Measurements from ENCODE around the gene ADAM33. TPM values are rescaled to one million over a fixed set of nuclear protein-coding genes. Genes with fewer than 3 reads are reported as not detected.
A peak's percentile ranks its signal among the peaks of the same experiment; 100 is the strongest.

The ADAM33 gene
- polyA plus RNA-seq, 4 donors: 0.22 to 10.9 (median 3.9) TPM

DNA sequence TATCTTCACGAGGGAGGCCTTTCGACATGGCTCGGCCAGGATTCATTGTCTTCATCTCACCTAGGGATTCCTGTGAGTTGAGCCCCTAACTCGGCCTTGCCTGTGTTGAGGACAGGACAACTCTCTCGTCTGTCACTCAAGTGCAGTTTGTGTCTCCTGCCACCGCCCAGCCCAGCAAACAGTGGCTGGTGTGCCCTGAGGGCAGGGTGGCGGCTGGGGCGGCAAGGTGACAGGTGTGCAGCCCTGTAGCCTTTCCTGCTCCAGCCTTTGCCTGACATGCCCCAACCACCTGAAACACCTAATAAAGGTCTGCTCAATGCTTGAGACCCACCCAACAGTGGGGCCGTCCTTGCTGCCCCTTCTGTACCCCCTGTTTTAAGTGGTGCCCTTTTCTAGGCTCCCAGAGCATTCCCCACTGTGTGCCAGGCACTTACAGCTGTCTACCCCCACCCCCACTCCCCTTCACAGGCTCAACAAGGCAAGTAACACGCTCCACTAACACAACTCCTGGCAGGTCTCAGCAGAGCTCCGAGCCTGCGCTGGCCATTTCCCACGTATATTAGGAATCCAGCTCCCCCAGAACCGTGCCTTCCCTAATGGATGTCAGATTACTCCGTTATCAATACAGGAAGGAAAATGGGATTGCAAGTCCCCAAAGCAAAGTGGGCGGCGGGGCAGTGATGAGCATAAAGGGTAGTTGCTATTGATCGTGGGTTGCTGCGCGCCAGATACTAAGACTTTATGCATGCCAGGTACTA is 36.3 kb downstream of the ADAM33 start:
- no peak for FAIRE-seq

DNA sequence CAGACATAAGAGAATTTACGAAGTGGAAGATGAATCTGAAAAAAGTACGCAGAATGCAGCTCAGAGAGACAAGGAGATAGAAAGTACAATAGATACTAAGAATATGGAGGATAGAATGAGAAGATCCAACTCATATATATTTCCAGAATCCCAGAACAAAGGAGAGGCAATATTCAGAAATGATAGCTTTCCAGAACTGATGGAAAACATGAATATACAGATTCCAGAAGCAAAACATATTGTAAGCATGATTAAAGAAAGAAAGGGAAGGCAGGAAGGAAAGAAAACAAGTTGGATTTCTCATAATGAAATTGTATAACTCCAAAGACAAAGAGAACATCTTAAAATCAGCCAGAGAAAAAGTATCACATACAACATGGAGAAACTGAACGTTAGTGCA is 41.6 kb downstream of the ADAM33 start:
- H3K36me3 ChIP-seq (ENCODE audit: control insufficient read depth in 3 of 3, insufficient read depth in 2 of 3, low read depth in 1 of 3, low read length in 3 of 3): peaks cover 7 to 22% (median 19%) of the 10 kb centered on the region in 3 donors
- no peak for FAIRE-seq

More for the DNA sequence above, 36.3 kb downstream of the ADAM33 start:
- no peak overlapping the region for H3K27ac ChIP-seq (ENCODE audit: low read depth in 1 of 3, low read length in 2 of 3)
- whole genome bisulfite sequencing, 3 donors: 91 to 92% (median 91%) methylated on average over 20 of the region's 20 CpGs
- H3K9me3 ChIP-seq (ENCODE audit: control insufficient read depth in 2 of 2, insufficient read depth in 1 of 2, low read depth in 1 of 2, low read length in 1 of 2): no peaks in the 10 kb centered on the region
- no peaks in the 10 kb centered on the region for H3K27me3 ChIP-seq (ENCODE audit: control insufficient read depth in 3 of 3, insufficient read depth in 3 of 3, low read length in 3 of 3)
- H3K4me1 ChIP-seq (ENCODE audit: control insufficient read depth in 3 of 3, insufficient read depth in 2 of 3, low read depth in 1 of 3, low read length in 2 of 3): no peaks in the 10 kb centered on the region
- DNase-seq: no peak
- no peak overlapping the region for H3K4me3 ChIP-seq (ENCODE audit: low read depth in 1 of 3, low read length in 3 of 3)
- peaks cover 9 to 58% (median 31%) of the 10 kb centered on the region in 3 donors for H3K36me3 ChIP-seq (ENCODE audit: control insufficient read depth in 3 of 3, insufficient read depth in 2 of 3, low read depth in 1 of 3, low read length in 3 of 3)

DNA sequence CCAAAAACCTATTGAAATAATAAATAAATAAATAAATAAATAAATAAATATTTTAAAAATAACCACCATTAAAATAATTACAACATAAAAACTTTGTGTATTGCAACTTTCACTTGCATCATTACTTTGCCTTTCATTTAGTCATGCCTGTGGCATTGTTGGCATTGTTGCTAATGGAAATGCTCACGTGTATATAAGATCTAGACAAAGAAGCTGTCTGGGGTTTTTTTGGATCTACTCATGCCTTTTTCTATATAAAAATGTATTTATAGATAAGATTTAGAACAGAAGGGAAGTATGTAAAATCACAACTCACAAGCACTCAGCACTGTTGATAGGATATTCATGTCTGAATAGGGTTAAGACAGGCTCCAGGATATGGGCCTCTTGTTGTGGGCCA is 46.5 kb downstream of the ADAM33 start:
- H3K27me3 ChIP-seq (ENCODE audit: control insufficient read depth in 3 of 3, insufficient read depth in 3 of 3, low read length in 3 of 3): no peaks in the 10 kb centered on the region
- DNase-seq (no peak), FAIRE-seq (no peak)
- WGBS, 3 donors: 89 to 98% (median 97%) methylated on average over 1 of the region's 1 CpG
- peaks cover 2 to 20% (median 6%) of the 10 kb centered on the region in 3 donors for H3K36me3 ChIP-seq (ENCODE audit: control insufficient read depth in 3 of 3, insufficient read depth in 2 of 3, low read depth in 1 of 3, low read length in 3 of 3)
- H3K4me3 ChIP-seq (ENCODE audit: low read depth in 1 of 3, low read length in 3 of 3): no peak overlapping the region
- H3K9me3 ChIP-seq (ENCODE audit: control insufficient read depth in 2 of 2, insufficient read depth in 1 of 2, low read depth in 1 of 2, low read length in 1 of 2): no peaks in the 10 kb centered on the region
- H3K27ac ChIP-seq (ENCODE audit: low read depth in 1 of 3, low read length in 2 of 3): no peak overlapping the region
- no peaks in the 10 kb centered on the region for H3K4me1 ChIP-seq (ENCODE audit: control insufficient read depth in 3 of 3, insufficient read depth in 2 of 3, low read depth in 1 of 3, low read length in 2 of 3)

More for the DNA sequence above, 41.6 kb downstream of the ADAM33 start:
- H3K9me3 ChIP-seq (ENCODE audit: control insufficient read depth in 2 of 2, insufficient read depth in 1 of 2, low read depth in 1 of 2, low read length in 1 of 2): no peaks in the 10 kb centered on the region
- WGBS, 3 donors: 82 to 99% (median 98%) methylated on average over 3 of the region's 3 CpGs
- H3K4me1 ChIP-seq (ENCODE audit: control insufficient read depth in 3 of 3, insufficient read depth in 2 of 3, low read depth in 1 of 3, low read length in 2 of 3): no peaks in the 10 kb centered on the region
- no peak overlapping the region for H3K4me3 ChIP-seq (ENCODE audit: low read depth in 1 of 3, low read length in 3 of 3)
- no peak for DNase-seq
- H3K27me3 ChIP-seq (ENCODE audit: control insufficient read depth in 3 of 3, insufficient read depth in 3 of 3, low read length in 3 of 3): no peaks in the 10 kb centered on the region
- no peak overlapping the region for H3K27ac ChIP-seq (ENCODE audit: low read depth in 1 of 3, low read length in 2 of 3)

DNA sequence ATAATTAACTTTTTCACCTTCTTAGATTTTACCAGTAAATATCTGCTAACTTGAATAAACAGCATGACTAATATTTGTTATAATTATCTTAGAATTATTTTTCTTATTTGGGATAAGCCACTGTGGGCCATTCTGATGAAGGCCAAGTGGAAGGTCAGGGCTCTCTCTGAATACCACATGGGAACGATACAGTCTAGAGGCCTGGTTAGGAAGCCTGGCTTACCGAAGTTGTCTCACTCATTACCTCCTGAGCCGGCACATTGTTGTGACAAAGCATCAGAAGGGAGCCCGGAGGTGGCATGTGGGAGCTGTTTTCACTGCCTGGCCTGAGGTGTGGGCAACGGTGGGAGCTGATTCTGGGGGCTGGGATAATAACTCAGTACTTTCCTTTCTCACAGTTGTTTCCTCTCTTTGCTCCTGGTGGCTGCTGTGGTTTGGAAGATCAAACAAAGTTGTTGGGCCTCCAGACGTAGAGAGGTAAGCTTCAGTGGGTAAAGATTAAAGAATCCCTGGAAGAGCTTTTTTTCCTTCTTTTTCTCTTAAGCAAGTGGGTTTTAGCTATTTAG is 47.8 kb downstream of the ADAM33 start:
- FAIRE-seq: no peak
- WGBS, 3 donors: 69 to 79% (median 76%) methylated on average over 6 of the region's 6 CpGs
- no peak overlapping the region for H3K4me3 ChIP-seq (ENCODE audit: low read depth in 1 of 3, low read length in 3 of 3)

DNA sequence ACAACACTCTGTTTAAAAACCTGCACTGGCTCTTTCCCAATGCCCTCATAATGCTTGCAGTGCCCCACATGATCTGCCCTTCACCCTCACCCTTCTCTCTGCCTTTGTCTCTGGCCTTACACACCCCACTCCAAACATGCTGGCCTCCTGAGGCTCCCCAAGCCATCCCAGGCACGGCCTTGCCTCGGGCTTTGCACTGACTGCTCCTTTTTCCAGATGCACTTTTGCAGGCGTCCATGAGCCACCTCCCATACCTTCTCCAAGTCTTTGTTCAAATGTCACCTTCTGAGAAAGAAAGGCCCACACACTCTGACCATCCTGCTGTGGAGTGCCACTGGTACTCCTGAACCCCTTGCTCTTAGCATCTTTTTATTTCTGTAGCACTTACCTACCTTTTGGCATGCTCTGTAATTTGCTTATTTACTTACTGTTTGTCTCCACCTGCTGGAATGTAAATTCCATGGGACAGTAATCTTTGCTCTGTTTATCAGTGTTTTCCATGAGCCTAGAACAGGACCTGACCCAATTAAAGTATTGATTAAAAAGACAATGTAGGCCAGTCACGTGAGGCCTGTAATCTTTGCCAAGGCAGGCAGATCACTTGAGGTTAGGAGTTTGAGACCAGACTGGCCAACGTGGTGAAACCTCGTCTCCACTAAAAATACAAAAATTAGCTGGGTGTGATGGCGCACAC is 49.4 kb downstream of the ADAM33 start:
- no peaks in the 10 kb centered on the region for H3K27me3 ChIP-seq (ENCODE audit: control insufficient read depth in 3 of 3, insufficient read depth in 3 of 3, low read length in 3 of 3)
- peaks cover 4 to 32% (median 7%) of the 10 kb centered on the region in 3 donors for H3K36me3 ChIP-seq (ENCODE audit: control insufficient read depth in 3 of 3, insufficient read depth in 2 of 3, low read depth in 1 of 3, low read length in 3 of 3)
- no peak overlapping the region for H3K4me3 ChIP-seq (ENCODE audit: low read depth in 1 of 3, low read length in 3 of 3)
- 74 to 80% (median 79%) methylated on average over 7 of the region's 7 CpGs for WGBS, 3 donors
- H3K27ac ChIP-seq (ENCODE audit: low read depth in 1 of 3, low read length in 2 of 3): no peak overlapping the region
- H3K4me1 ChIP-seq (ENCODE audit: control insufficient read depth in 3 of 3, insufficient read depth in 2 of 3, low read depth in 1 of 3, low read length in 2 of 3): no peaks in the 10 kb centered on the region
- DNase-seq: peak in 1 of 2 donors; percentile 24
- no peak for FAIRE-seq
- H3K9me3 ChIP-seq (ENCODE audit: control insufficient read depth in 2 of 2, insufficient read depth in 1 of 2, low read depth in 1 of 2, low read length in 1 of 2): no peaks in the 10 kb centered on the region

More for the DNA sequence above, 47.8 kb downstream of the ADAM33 start:
- no peak overlapping the region for H3K27ac ChIP-seq (ENCODE audit: low read depth in 1 of 3, low read length in 2 of 3)
- no peaks in the 10 kb centered on the region for H3K27me3 ChIP-seq (ENCODE audit: control insufficient read depth in 3 of 3, insufficient read depth in 3 of 3, low read length in 3 of 3)
- peaks cover 2 to 26% (median 7%) of the 10 kb centered on the region in 3 donors for H3K36me3 ChIP-seq (ENCODE audit: control insufficient read depth in 3 of 3, insufficient read depth in 2 of 3, low read depth in 1 of 3, low read length in 3 of 3)
- H3K4me1 ChIP-seq (ENCODE audit: control insufficient read depth in 3 of 3, insufficient read depth in 2 of 3, low read depth in 1 of 3, low read length in 2 of 3): no peaks in the 10 kb centered on the region
- H3K9me3 ChIP-seq (ENCODE audit: control insufficient read depth in 2 of 2, insufficient read depth in 1 of 2, low read depth in 1 of 2, low read length in 1 of 2): no peaks in the 10 kb centered on the region
- DNase-seq: no peak

DNA sequence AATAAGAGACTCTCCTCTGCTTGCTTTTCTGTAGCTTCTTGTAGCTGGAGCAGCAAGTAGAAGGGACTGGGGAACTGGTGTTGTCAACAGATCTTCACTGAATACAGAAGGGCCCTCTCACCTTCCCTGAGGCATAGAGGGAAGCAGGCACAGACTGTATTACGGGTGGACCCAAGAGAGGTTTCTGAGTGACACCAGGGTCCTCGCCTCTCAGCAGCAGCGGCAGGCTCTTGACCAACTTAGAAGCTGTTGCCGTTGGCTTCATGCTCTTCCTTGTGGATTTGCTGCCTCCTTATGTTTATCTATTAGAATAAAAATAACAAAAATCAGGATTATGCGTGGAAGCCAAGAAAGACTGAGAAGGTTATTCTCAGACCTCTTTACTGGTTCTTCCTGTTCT is 50.3 kb downstream of the ADAM33 start:
- no peaks in the 10 kb centered on the region for H3K4me1 ChIP-seq (ENCODE audit: control insufficient read depth in 3 of 3, insufficient read depth in 2 of 3, low read depth in 1 of 3, low read length in 2 of 3)
- DNase-seq (no peak), FAIRE-seq (no peak)
- H3K27ac ChIP-seq (ENCODE audit: low read depth in 1 of 3, low read length in 2 of 3): no peak overlapping the region
- 76 to 95% (median 89%) methylated on average over 5 of the region's 5 CpGs for WGBS, 3 donors
- peaks cover 4 to 32% (median 6%) of the 10 kb centered on the region in 3 donors for H3K36me3 ChIP-seq (ENCODE audit: control insufficient read depth in 3 of 3, insufficient read depth in 2 of 3, low read depth in 1 of 3, low read length in 3 of 3)
- no peaks in the 10 kb centered on the region for H3K27me3 ChIP-seq (ENCODE audit: control insufficient read depth in 3 of 3, insufficient read depth in 3 of 3, low read length in 3 of 3)
- no peak overlapping the region for H3K4me3 ChIP-seq (ENCODE audit: low read depth in 1 of 3, low read length in 3 of 3)
- no peaks in the 10 kb centered on the region for H3K9me3 ChIP-seq (ENCODE audit: control insufficient read depth in 2 of 2, insufficient read depth in 1 of 2, low read depth in 1 of 2, low read length in 1 of 2)

DNA sequence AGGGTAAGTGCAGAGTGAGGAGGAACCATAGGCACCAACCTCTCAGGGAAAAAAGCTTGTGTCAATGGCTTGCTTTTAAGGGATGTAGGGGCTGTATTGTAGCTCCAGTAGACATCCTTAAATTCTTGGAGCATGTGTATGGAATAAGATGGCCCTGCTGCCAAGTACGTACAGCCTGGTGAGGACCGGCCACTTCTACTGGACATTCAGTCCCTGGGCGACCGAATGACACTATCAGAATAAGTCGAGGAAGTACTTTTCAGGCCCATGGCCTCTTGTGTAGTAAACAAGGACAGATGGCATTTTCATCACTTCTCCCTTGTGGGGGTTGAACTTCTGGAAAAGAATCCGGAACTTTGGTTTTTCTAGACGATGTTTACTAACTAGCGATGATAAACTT is 51.4 kb downstream of the ADAM33 start:
- 80 to 95% (median 84%) methylated on average over 8 of the region's 8 CpGs for WGBS, 3 donors
- DNase-seq (no peak), FAIRE-seq (no peak)
- H3K9me3 ChIP-seq (ENCODE audit: control insufficient read depth in 2 of 2, insufficient read depth in 1 of 2, low read depth in 1 of 2, low read length in 1 of 2): no peaks in the 10 kb centered on the region
- H3K36me3 ChIP-seq (ENCODE audit: control insufficient read depth in 3 of 3, insufficient read depth in 2 of 3, low read depth in 1 of 3, low read length in 3 of 3): peaks cover 4 to 36% (median 8%) of the 10 kb centered on the region in 3 donors
- H3K4me1 ChIP-seq (ENCODE audit: control insufficient read depth in 3 of 3, insufficient read depth in 2 of 3, low read depth in 1 of 3, low read length in 2 of 3): no peaks in the 10 kb centered on the region
- H3K27ac ChIP-seq (ENCODE audit: low read depth in 1 of 3, low read length in 2 of 3): no peak overlapping the region
- H3K4me3 ChIP-seq (ENCODE audit: low read depth in 1 of 3, low read length in 3 of 3): no peak overlapping the region
- no peaks in the 10 kb centered on the region for H3K27me3 ChIP-seq (ENCODE audit: control insufficient read depth in 3 of 3, insufficient read depth in 3 of 3, low read length in 3 of 3)

DNA sequence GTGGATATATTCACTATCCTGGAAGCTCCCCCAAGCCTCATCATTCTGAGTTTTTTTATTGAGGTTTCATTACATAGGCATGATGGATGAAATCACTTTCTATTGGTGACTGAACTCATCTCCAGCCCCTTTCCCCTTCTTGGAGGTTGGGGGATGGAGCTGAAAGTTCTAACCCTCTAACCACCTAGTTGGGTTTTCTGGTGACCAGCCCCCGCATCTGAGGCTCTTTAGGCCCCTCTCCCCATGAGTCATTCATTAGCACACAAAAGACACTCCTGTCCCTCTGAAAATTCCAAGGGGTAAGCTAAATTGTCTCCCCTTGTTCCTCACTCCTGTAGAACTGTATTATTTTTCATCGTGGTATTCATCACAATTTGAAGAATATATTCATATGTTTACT is 51.9 kb downstream of the ADAM33 start:
- WGBS, 3 donors: 77 to 94% (median 83%) methylated on average over 2 of the region's 2 CpGs
- no peak for FAIRE-seq

More for the DNA sequence above, 51.9 kb downstream of the ADAM33 start:
- Histone ChIP-seq H3K36me3 (ENCODE audit: control insufficient read depth in 3 of 3, insufficient read depth in 2 of 3, low read depth in 1 of 3, low read length in 3 of 3) (peaks cover 4 to 36% (median 8%) of the 10 kb centered on the region in 3 donors), H3K4me3 (ENCODE audit: low read depth in 1 of 3, low read length in 3 of 3) (no peak overlapping the region), H3K27me3 (ENCODE audit: control insufficient read depth in 3 of 3, insufficient read depth in 3 of 3, low read length in 3 of 3) (no peaks in the 10 kb centered on the region), H3K9me3 (ENCODE audit: control insufficient read depth in 2 of 2, insufficient read depth in 1 of 2, low read depth in 1 of 2, low read length in 1 of 2) (no peaks in the 10 kb centered on the region), H3K4me1 (ENCODE audit: control insufficient read depth in 3 of 3, insufficient read depth in 2 of 3, low read depth in 1 of 3, low read length in 2 of 3) (no peaks in the 10 kb centered on the region), H3K27ac (ENCODE audit: low read depth in 1 of 3, low read length in 2 of 3) (no peak overlapping the region)
- no peak for DNase-seq

Measured in small intestine (tissue), 7 donors.